Bladder microvascular endothelial cell (primary cell): Measurements from ENCODE around the gene C3orf49. TPM values are rescaled to one million over a fixed set of nuclear protein-coding genes. Genes with fewer than 3 reads are reported as not detected.

Source experiments
- total RNA-seq: library from RNA; depleted of rRNA; stranded (reverse); fragments of >200 nt; gene quantifications from 2 replicates; pipeline ENCODE4 v1.2.3, GENCODE V29; 2014

The C3orf49 gene, protein sequence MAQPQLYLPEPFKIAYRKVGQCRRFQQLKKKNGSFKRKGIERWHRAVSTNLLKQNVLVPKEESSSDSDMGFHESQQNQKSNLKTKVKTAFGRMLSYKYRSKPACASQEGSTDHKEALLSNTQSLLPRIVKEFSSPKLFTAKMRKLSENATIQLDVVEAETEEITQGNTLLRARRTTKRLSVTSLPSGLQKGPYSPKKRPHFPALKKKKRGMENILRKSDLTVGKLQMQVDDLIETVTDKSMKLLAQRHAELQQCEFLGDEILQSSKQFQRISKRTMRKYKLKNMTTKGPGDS
- not detected in 2 replicates for total RNA-seq

DNA sequence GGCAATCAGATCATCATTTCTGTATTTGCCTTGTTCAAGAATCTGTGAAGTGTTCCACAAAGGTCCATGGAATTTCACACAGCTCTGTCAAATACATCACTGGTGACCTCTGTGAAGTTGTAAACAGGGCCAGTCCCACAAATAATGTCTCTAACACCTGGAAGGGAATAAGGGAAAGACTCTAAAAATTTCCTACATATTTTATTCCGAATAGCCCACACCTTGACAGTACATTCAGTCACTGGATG is at the start of gene C3orf49:
C3orf49 (plus strand) TSS at position 149 of the 248 bp plus-strand sequence. CDS start 173 bp downstream, outside the sequence.

DNA sequence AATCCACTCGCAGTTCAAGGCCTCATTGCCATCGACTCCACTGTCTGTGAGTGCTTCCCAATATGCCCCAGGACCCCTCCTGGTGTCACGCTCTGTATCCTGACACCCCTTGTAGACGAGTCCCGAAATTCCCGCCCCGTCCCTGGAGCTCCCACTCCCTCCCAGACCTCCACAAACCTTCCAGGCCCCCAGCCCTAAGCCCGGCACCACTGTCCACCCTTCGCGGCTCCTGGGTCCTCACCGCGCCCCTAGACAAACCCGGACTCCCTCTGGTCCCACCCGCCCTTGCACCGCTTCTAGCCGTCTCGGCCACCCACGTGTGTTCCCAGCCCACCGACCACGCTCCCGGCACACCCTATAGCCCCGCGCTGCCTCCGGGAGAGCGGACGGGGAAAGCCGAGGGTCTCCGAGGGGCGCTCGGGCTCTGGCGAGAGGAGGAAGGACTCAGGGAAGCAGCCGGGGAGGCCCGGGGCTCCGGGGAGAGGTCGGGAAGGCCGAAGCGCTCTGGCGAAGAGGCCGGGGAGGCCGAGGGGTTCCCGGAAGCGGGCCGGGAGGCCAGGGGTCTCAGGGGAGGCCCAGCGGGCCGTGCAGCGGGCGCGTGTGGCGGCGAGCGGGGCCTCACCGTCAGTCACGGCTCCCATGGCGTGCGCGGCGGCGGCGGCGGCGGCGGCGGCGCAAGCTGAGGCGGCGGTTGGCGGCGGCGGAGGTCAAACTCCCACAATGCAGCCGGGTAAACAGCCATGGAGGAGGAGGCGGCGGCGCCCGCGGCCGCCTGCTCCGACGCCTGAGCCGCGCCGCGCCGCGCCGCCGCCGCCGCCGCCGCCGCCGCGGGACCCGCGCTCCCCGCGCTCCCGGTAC is 44.3 kb downstream of the C3orf49 start, which contains the start of the genes ATXN7 and THOC7:
ATXN7 (plus strand) TSS at position 718 of the 858 bp plus-strand sequence. CDS start 48,732 bp downstream, outside the sequence.
THOC7 (minus strand) TSS at position 656 of the 858 bp plus-strand sequence; CDS start at position 641, 15 bp downstream.

Other genes starting within 250 kb of the C3orf49 start
- gene SNTN, start 166.6 kb upstream of the C3orf49 start, total RNA-seq: not detected in 2 replicates
- gene THOC7, start 44.5 kb downstream of the C3orf49 start, total RNA-seq: 32.1 and 35.2 TPM in 2 replicates
- gene ATXN7, start 44.6 kb downstream of the C3orf49 start, total RNA-seq: 6.3 and 18.5 TPM in 2 replicates
- gene SCAANT1, start 93.1 kb downstream of the C3orf49 start, total RNA-seq: not detected in 2 replicates
- 71.2 and 97.0 TPM in 2 replicates for gene PSMD6, start 204.2 kb downstream of the C3orf49 start, total RNA-seq